GM15510 (cell line): ENCODE data around the gene RB1.

Experiments
- POLR2A ChIP-seq: IDR thresholded peaks from 3 replicates; pipeline ENCODE4 v1.6.1; 2011; ENCODE audit warnings: borderline replicate concordance; ENCODE audit not compliant: insufficient read length; ENCODE audit errors: extremely low read depth

RB1 gene

GRCh38 chr13:48380581-48380980, 77.0 kb downstream of the RB1 start:
- TF ChIP-seq POLR2A = no peak

- no peak for TF ChIP-seq POLR2A
These were observed 79.8 kb downstream of the RB1 start for GRCh38 chr13:48383384-48383783.

GRCh38 chr13:48386816-48387215, 83.3 kb downstream of the RB1 start:
- no peak for TF ChIP-seq POLR2A

- TF ChIP-seq POLR2A = no peak
These were observed 87.7 kb downstream of the RB1 start for GRCh38 chr13:48391257-48391656.

GRCh38 chr13:48393030-48393697, 89.6 kb downstream of the RB1 start:
- TF ChIP-seq POLR2A = no peak

GRCh38 chr13:48393698-48394085, 90.1 kb downstream of the RB1 start:
- no peak for TF ChIP-seq POLR2A

- no peak for TF ChIP-seq POLR2A
These were observed 94.2 kb downstream of the RB1 start for GRCh38 chr13:48397744-48398143.

- no peak for TF ChIP-seq POLR2A
These were observed 95.0 kb downstream of the RB1 start for GRCh38 chr13:48398450-48399095.

- TF ChIP-seq POLR2A = no peak
These were observed 96.6 kb downstream of the RB1 start for GRCh38 chr13:48400090-48400694.

- TF ChIP-seq POLR2A = no peak
These were observed 97.3 kb downstream of the RB1 start for GRCh38 chr13:48400850-48401291.

GRCh38 chr13:48401480-48401879, 97.9 kb downstream of the RB1 start:
- TF ChIP-seq POLR2A = no peak

GRCh38 chr13:48402325-48402932, 98.9 kb downstream of the RB1 start:
- TF ChIP-seq POLR2A = no peak

GRCh38 chr13:48403151-48403631, 99.6 kb downstream of the RB1 start:
- TF ChIP-seq POLR2A = no peak

- no peak for TF ChIP-seq POLR2A
These were observed 100.4 kb downstream of the RB1 start for GRCh38 chr13:48403913-48404312.

GRCh38 chr13:48404952-48405351, 101.4 kb downstream of the RB1 start:
- no peak for TF ChIP-seq POLR2A
